Loucy (cell line): ENCODE measurements around the gene SRD5A2.

ENCODE experiments used
- H2AFZ ChIP-seq: fragments of 200-600 bp; sonication (generic); 2 replicates; pipeline ENCODE4 v1.6.0; 2016; ENCODE audit warnings: antibody characterized with exemption, mild to moderate bottlenecking, low read length, moderate library complexity
- H3F3A ChIP-seq: fragments of 200-600 bp; 2 replicates; pipeline ENCODE4 v1.6.0; 2016; ENCODE audit warnings: antibody characterized with exemption, low read depth, mild to moderate bottlenecking
- H3K27me3 ChIP-seq: fragments of 200-600 bp; sonication (generic); 2 replicates; pipeline ENCODE4 v1.6.1; 2014; ENCODE audit warnings: low read length, mild to moderate bottlenecking; ENCODE audit not compliant: insufficient read depth, poor library complexity, severe bottlenecking
- H3K36me3 ChIP-seq: fragments of 200-600 bp; sonication (generic); 2 replicates; pipeline ENCODE4 v1.6.1; 2016; ENCODE audit warnings: low read length; ENCODE audit not compliant: insufficient read depth
- H3K4me1 ChIP-seq: fragments of 200-600 bp; sonication (generic); 2 replicates; pipeline ENCODE4 v1.5.1; 2014; ENCODE audit warnings: low read length, mild to moderate bottlenecking; ENCODE audit not compliant: insufficient read depth, poor library complexity, severe bottlenecking
- H3K4me2 ChIP-seq: fragments of 200-600 bp; sonication (generic); 2 replicates; pipeline ENCODE4 v1.6.0; 2014; ENCODE audit warnings: antibody characterized with exemption, low read length, low read depth, mild to moderate bottlenecking; ENCODE audit not compliant: poor library complexity, severe bottlenecking
- H3K4me3 ChIP-seq: fragments of 200-600 bp; sonication (generic); 2 replicates; pipeline ENCODE4 v1.5.1; 2014; ENCODE audit warnings: low read length, mild to moderate bottlenecking, mixed read lengths; ENCODE audit not compliant: poor library complexity, severe bottlenecking
- H3K79me2 ChIP-seq: fragments of 200-600 bp; sonication (generic); 2 replicates; pipeline ENCODE4 v1.6.1; 2014; ENCODE audit warnings: low read length; ENCODE audit not compliant: insufficient read depth
- H3K9ac ChIP-seq: fragments of 200-600 bp; sonication (generic); 2 replicates; pipeline ENCODE4 v1.6.0; 2014; ENCODE audit warnings: mild to moderate bottlenecking, low read depth, low read length, moderate library complexity; ENCODE audit not compliant: poor library complexity, severe bottlenecking
- H3K9me2 ChIP-seq: fragments of 200-600 bp; sonication (generic); replicated peaks from 2 replicates; pipeline ENCODE4 v1.6.1; 2016; ENCODE audit warnings: low read depth, low read length, mixed read lengths
- H3K9me3 ChIP-seq: fragments of 200-600 bp; sonication (generic); 2 replicates; pipeline ENCODE4 v1.6.1; 2014; ENCODE audit warnings: mild to moderate bottlenecking, antibody characterized with exemption, low read length, low read depth; ENCODE audit not compliant: insufficient read depth
- H4K20me1 ChIP-seq: fragments of 200-600 bp; sonication (generic); 2 replicates; pipeline ENCODE4 v1.6.0; 2014; ENCODE audit warnings: antibody characterized with exemption, low read length, mild to moderate bottlenecking; ENCODE audit not compliant: insufficient read depth, poor library complexity, severe bottlenecking
- EZH2phosphoT487 ChIP-seq: fragments of 200-600 bp; IDR thresholded peaks from 2 replicates; pipeline ENCODE4 v1.6.1; 2018; ENCODE audit warnings: antibody characterized with exemption, mild to moderate bottlenecking, moderate library complexity, borderline replicate concordance
- TF ChIP-seq, protein P1 (sequence below): fragments of 200-600 bp; sonication (generic); conservative IDR thresholded peaks from 2 replicates; pipeline ENCODE4 v1.5.1; 2014; ENCODE audit warnings: mild to moderate bottlenecking, antibody characterized with exemption, low read length

The SRD5A2 gene

GRCh38 chr2:31580321-31581117 lies at the start of gene SRD5A2:
Gene SRD5A2, minus strand, starts transcription at chr2:31580938. Its CDS starts 38 bp downstream, at chr2:31580900.
- Histone ChIP-seq H3K36me3 (no peaks in the 10 kb centered on the region), H3K9ac (no peak within 1 kb of the TSS), H4K20me1 (no peaks in the 10 kb centered on the region), H3K9me2 (no peaks in the 10 kb centered on the region), H3K9me3 (no peaks in the 10 kb centered on the region), H3K27me3 (no peaks in the 10 kb centered on the region), H3K4me3 (no peak within 1 kb of the TSS), H3F3A (no peaks in the 10 kb centered on the region), H3K4me1 (no peaks in the 10 kb centered on the region), H2AFZ (no peak within 1 kb of the TSS), H3K79me2 (no peaks in the 10 kb centered on the region), H3K4me2 (no peak within 1 kb of the TSS)
- no peak for TF ChIP-seq EZH2phosphoT487
- TF ChIP-seq, protein P1, sequence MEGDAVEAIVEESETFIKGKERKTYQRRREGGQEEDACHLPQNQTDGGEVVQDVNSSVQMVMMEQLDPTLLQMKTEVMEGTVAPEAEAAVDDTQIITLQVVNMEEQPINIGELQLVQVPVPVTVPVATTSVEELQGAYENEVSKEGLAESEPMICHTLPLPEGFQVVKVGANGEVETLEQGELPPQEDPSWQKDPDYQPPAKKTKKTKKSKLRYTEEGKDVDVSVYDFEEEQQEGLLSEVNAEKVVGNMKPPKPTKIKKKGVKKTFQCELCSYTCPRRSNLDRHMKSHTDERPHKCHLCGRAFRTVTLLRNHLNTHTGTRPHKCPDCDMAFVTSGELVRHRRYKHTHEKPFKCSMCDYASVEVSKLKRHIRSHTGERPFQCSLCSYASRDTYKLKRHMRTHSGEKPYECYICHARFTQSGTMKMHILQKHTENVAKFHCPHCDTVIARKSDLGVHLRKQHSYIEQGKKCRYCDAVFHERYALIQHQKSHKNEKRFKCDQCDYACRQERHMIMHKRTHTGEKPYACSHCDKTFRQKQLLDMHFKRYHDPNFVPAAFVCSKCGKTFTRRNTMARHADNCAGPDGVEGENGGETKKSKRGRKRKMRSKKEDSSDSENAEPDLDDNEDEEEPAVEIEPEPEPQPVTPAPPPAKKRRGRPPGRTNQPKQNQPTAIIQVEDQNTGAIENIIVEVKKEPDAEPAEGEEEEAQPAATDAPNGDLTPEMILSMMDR, result no peak

DNA sequence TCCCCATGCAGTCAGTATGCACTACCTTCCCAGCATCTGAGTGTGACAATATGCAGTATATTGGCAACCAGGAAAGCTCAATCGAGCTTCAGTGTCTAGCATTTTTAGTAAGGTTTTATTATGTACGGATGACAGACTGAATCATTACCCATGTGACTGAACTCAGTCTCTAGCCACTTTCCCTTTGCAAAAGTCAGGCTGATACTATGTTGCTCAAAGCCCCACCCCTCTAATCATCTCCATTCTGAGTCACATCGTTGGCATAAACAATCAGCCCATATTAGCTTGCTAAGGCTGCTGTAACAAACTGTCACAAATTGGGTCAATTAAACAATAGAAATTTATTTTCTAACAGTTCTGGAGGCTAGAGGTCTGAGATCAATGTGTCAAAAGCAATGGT lies 25.8 kb upstream of the SRD5A2 start:
- Histone ChIP-seq H3K9me2 (no peaks in the 10 kb centered on the region), H3K27me3 (no peaks in the 10 kb centered on the region), H3K4me1 (no peaks in the 10 kb centered on the region), H3K4me2 (no peak overlapping the region), H3K9ac (no peak overlapping the region), H3K79me2 (no peaks in the 10 kb centered on the region), H3F3A (no peaks in the 10 kb centered on the region), H4K20me1 (no peaks in the 10 kb centered on the region), H3K36me3 (no peaks in the 10 kb centered on the region), H2AFZ (no peak overlapping the region), H3K4me3 (no peak overlapping the region), H3K9me3 (no peaks in the 10 kb centered on the region)
- TF ChIP-seq, protein P1, result no peak
- no peak for TF ChIP-seq EZH2phosphoT487

- no peaks in the 10 kb centered on the region for H4K20me1 ChIP-seq
- no peaks in the 10 kb centered on the region for H3K27me3 ChIP-seq
- no peak overlapping the region for H3K4me3 ChIP-seq
- no peak for TF ChIP-seq EZH2phosphoT487
- TF ChIP-seq, protein P1, result no peak
- H3K9me3 ChIP-seq, result 0 out of 2 replicates have a peak, but pooled peaks cover 6% of the 10 kb centered on the region
- H3K4me2 ChIP-seq, result no peak overlapping the region
- no peaks in the 10 kb centered on the region for H3K4me1 ChIP-seq
- H3K9ac ChIP-seq, result no peak overlapping the region
- no peaks in the 10 kb centered on the region for H3K9me2 ChIP-seq
- H3F3A ChIP-seq, result no peaks in the 10 kb centered on the region
- no peaks in the 10 kb centered on the region for H3K79me2 ChIP-seq
- H3K36me3 ChIP-seq, result no peaks in the 10 kb centered on the region
- no peak overlapping the region for H2AFZ ChIP-seq
Observed at GRCh38 chr2:31598694-31599093, 18.0 kb upstream of the SRD5A2 start.
